Right lobe of liver (tissue), 6 donors: ENCODE measurements around the gene TBC1D23. TPM values are rescaled to one million over a fixed set of nuclear protein-coding genes. Genes with fewer than 3 reads are reported as not detected.
A peak's percentile ranks its signal among the peaks of the same experiment; 100 is the strongest.

Source experiments
- ATAC-seq, 4 donors: fragments of 200-7000 bp; cut with Tn5 transposase; one replicate each; pipeline ENCODE4 v1.9.1; 2020; ENCODE audit warnings: mild to moderate bottlenecking in 4 of 4, moderate library complexity in 4 of 4
- DNase-seq, 3 donors: peaks; one replicate each; pipeline ENCODE4 v3.0.0-alpha.2; 2020
- H3K27ac ChIP-seq, 3 donors: fragments of 200-600 bp; one replicate each; pipeline ENCODE4 v1.8.0; 2022
- H3K27me3 ChIP-seq, 2 donors: fragments of 200-600 bp; one replicate each; pipeline ENCODE4 v1.8.0; 2022
- H3K36me3 ChIP-seq, 4 donors: fragments of 200-600 bp; sonication (generic) in 1 of 4; one replicate each; pipeline versions ENCODE4 v1.5.1 to v1.8.0; 2017 to 2022; ENCODE audit warnings: control low read depth in 1 of 4
- H3K4me1 ChIP-seq, 4 donors: fragments of 200-600 bp; sonication (generic) in 1 of 4; one replicate each; pipeline versions ENCODE4 v1.5.1 to v1.8.0; 2017 to 2022; ENCODE audit warnings: control low read depth in 1 of 4
- H3K4me3 ChIP-seq, 3 donors: fragments of 200-600 bp; one replicate each; pipeline ENCODE4 v1.8.0; 2022
- H3K9me3 ChIP-seq, 4 donors: fragments of 200-600 bp; sonication (generic) in 1 of 4; one replicate each; pipeline versions ENCODE4 v1.5.1 to v1.8.0; 2017 to 2022; ENCODE audit warnings: control low read depth in 1 of 4
- POLR2A ChIP-seq: fragments of 450-650 bp; IDR thresholded peaks from one replicate; pipeline ENCODE4 v1.6.1; 2017; ENCODE audit warnings: antibody characterized with exemption, mild to moderate bottlenecking
- WGBS: methylation state at CpG from one replicate; pipeline ENCODE4 v1.1.6; 2018; ENCODE audit warnings: low coverage, low lambda C conversion rate; ENCODE audit not compliant: insufficient coverage; ENCODE audit errors: missing lambda C conversion rate; 5-methylcytosine and 5-hydroxymethylcytosine counted together
- intact Hi-C, 2 donors: fragments of 100-400 bp; cut with DNase I; formaldehyde crosslinking; loops; one replicate each; pipeline versions ENCODE4 v1.11.2 to v1.14.1; 2022
- total RNA-seq, 6 experiments: library from RNA; depleted of rRNA in 2 of 6; stranded (reverse); fragments of >200 nt in 2 of 6; fragmentation: NEBNext Ultra II Directional in 3 of 6; extraction: Animal tissue kit (Norgen Biotek cat#: 25700) in 3 of 6; gene quantifications; one replicate each; pipeline versions ENCODE4 v1.1.0 to v1.2.4, GENCODE V29; 2016 to 2023
- TF ChIP-seq, protein P1 (sequence below), 4 donors: fragments of 200-600 bp in 3 of 4; fragments of 450-650 bp in 1 of 4; IDR thresholded peaks; one replicate each; pipeline versions ENCODE4 v1.5.1 to v1.8.0; 2016 to 2022; ENCODE audit warnings: antibody characterized with exemption in 4 of 4, mild to moderate bottlenecking in 2 of 4
- donor health status: DM: no; HTN: yes; CAD: no.
- donor health status: DM: no; HTN: no; CAD: no.
- donor health status: DM: no; HTN: no; CAD: no.
- donor health status: DM: no; HTN: yes; CAD: no.
- donor health status: DM: no; HTN: yes; CAD: no.

TBC1D23 gene
- total RNA-seq, 6 experiments from 2014 or later: 13.9 to 26.2 (median 21.5) TPM

- intact Hi-C loops: no loop called here
- WGBS: 91% methylated on average over 3 of the region's 3 CpGs
- peaks cover 0 to 44% (median 0%) of the 10 kb centered on the region in 4 donors for H3K4me1 ChIP-seq
- H3K27ac ChIP-seq: no peak overlapping the region
- no peak for DNase-seq
- no peaks in the 10 kb centered on the region for H3K27me3 ChIP-seq
- no peak overlapping the region for H3K4me3 ChIP-seq
- peaks cover 0 to 32% (median 4%) of the 10 kb centered on the region in 4 donors for H3K36me3 ChIP-seq
- no peaks in the 10 kb centered on the region for H3K9me3 ChIP-seq
- no peak for ATAC-seq
- TF ChIP-seq, protein P1, sequence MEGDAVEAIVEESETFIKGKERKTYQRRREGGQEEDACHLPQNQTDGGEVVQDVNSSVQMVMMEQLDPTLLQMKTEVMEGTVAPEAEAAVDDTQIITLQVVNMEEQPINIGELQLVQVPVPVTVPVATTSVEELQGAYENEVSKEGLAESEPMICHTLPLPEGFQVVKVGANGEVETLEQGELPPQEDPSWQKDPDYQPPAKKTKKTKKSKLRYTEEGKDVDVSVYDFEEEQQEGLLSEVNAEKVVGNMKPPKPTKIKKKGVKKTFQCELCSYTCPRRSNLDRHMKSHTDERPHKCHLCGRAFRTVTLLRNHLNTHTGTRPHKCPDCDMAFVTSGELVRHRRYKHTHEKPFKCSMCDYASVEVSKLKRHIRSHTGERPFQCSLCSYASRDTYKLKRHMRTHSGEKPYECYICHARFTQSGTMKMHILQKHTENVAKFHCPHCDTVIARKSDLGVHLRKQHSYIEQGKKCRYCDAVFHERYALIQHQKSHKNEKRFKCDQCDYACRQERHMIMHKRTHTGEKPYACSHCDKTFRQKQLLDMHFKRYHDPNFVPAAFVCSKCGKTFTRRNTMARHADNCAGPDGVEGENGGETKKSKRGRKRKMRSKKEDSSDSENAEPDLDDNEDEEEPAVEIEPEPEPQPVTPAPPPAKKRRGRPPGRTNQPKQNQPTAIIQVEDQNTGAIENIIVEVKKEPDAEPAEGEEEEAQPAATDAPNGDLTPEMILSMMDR (IDR thresholded peaks at IDR 0.05): no peak
- no peak for TF ChIP-seq POLR2A
Measured at GRCh38 chr3:100364421-100364820, 103.6 kb downstream of the TBC1D23 start.

DNA sequence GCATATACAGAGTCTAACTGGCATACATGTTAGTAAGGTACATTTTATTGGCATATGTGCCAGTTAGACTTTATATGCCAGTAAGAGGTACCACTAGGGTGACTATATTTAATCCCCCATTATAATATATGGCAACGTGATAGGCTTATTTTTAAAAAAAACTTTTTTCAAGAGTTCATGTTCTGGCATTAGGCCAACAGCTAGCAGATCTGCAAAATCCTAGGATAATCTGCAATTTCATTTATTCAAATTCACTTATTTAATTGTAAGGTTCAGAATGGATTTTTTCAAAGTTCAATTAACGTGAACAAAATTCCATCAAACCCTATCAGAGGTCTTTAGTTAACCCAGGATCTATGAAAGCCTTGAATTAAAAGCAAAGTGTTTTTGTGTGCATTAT, 105.6 kb downstream of the TBC1D23 start:
- TF ChIP-seq, protein P1 (IDR thresholded peaks at IDR 0.05): no peak
- TF ChIP-seq POLR2A: no peak
- DNase-seq (no peak), ATAC-seq (no peak)
- Histone ChIP-seq H3K9me3 (no peaks in the 10 kb centered on the region), H3K36me3 (peaks cover 0 to 41% (median 5%) of the 10 kb centered on the region in 4 donors), H3K4me3 (no peak overlapping the region), H3K4me1 (peaks cover 0 to 26% (median 0%) of the 10 kb centered on the region in 4 donors), H3K27ac (no peak overlapping the region), H3K27me3 (no peaks in the 10 kb centered on the region)
- WGBS: 63% methylated on average over 2 of the region's 2 CpGs
- intact Hi-C loops: no loop called here

DNA sequence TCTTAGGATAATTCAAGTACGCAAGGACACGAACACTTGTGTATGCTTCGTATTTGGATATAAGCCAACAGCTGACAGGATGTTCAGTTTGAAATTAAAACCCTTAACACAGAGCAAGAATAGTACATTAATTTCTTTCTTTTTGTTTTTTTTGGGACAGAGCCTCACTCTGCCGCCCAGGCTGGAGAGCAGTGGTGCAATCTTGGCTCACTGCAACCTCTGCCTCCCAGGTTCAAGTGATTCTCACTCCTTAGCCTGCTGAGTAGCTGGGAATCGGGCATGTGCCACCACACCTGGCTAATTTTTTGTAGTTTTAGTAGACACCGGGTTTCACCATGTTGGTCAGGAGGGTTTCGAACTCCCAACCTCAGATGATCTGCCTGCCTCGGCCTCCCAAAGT, 107.6 kb downstream of the TBC1D23 start:
- Histone ChIP-seq H3K9me3 (no peaks in the 10 kb centered on the region), H3K36me3 (peaks cover 0 to 55% (median 7%) of the 10 kb centered on the region in 4 donors), H3K27me3 (no peaks in the 10 kb centered on the region), H3K4me1 (peaks cover 0 to 21% (median 0%) of the 10 kb centered on the region in 4 donors), H3K4me3 (no peak overlapping the region), H3K27ac (no peak overlapping the region)
- 54% methylated on average over 7 of the region's 8 CpGs for WGBS
- TF ChIP-seq, protein P1 (IDR thresholded peaks at IDR 0.05): no peak
- TF ChIP-seq POLR2A: no peak
- ATAC-seq (peak in 3 of 4 donors; percentile 23 to 60 (median 44)), DNase-seq (no peak)
- intact Hi-C loops: no loop called here

DNA sequence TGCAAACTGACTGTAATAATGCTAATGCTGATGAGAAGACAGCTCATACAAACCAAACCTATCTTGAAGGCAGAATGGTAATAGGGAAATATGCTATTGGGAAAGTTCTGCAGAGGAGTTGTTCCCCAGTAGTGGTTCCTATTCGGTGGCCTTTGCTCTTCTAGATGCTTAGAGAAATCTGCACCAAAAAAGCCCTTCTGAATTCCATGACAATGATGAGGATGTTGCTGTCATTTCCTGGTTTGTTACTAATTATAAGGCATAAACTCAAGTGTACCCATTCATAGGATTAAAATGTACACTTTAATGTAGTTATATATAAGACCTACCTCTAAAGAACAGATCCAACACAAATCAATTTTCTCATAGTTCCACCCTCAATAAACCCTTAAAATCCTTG, 110.0 kb downstream of the TBC1D23 start:
- Histone ChIP-seq H3K9me3 (no peaks in the 10 kb centered on the region), H3K4me3 (no peak overlapping the region), H3K36me3 (peaks cover 0 to 48% (median 5%) of the 10 kb centered on the region in 4 donors), H3K27me3 (no peaks in the 10 kb centered on the region), H3K27ac (no peak overlapping the region), H3K4me1 (peaks cover 0 to 41% (median 4%) of the 10 kb centered on the region in 4 donors)
- 89% methylated on average over 1 of the region's 1 CpG for WGBS
- TF ChIP-seq, protein P1 (IDR thresholded peaks at IDR 0.05): no peak
- TF ChIP-seq POLR2A: no peak
- DNase-seq (no peak), ATAC-seq (no peak)
- intact Hi-C loops: no loop called here

- Histone ChIP-seq H3K4me1 (peaks cover 0 to 22% (median 4%) of the 10 kb centered on the region in 4 donors), H3K27me3 (no peaks in the 10 kb centered on the region), H3K27ac (peak overlapping the region in 2 of 3 donors; percentile 34 to 52), H3K9me3 (no peaks in the 10 kb centered on the region), H3K36me3 (peaks cover 7 to 49% (median 16%) of the 10 kb centered on the region in 4 donors), H3K4me3 (no peak overlapping the region)
- ATAC-seq: peak; percentile 20 to 73 (median 40)
- TF ChIP-seq POLR2A: no peak
- TF ChIP-seq, protein P1 (IDR thresholded peaks at IDR 0.05): no peak
- intact Hi-C loops: no loop called here
- DNase-seq: no peak
Measured at GRCh38 chr3:100374521-100374920, 113.7 kb downstream of the TBC1D23 start.
